IMR-90 (cell line): ENCODE data around the gene GTF3C1. TPM values are rescaled to one million over a fixed set of nuclear protein-coding genes. Genes with fewer than 3 reads are reported as not detected.

Experiments
- ATAC-seq: fragments of 200-7000 bp; cut with Tn5 transposase; 2 replicates; pipeline ENCODE4 v1.9.1; 2020; ENCODE audit warnings: low read depth, mild to moderate bottlenecking, moderate library complexity
- BruUV-seq: library from RNA; stranded (reverse); fragments of 400-500 nt; replicated peaks from 2 replicates; lab custom pipeline; 2021; lab: Mats Ljungman, UMichigan
- CTCF ChIA-PET: fragments of 300-600 bp; formaldehyde crosslinking; extraction: SDS; loops from one replicate; lab custom pipeline; 2021; ENCODE audit warnings: antibody characterized with exemption; lab: Yijun Ruan, JAX
- POLR2A ChIA-PET: fragments of 300-600 bp; sonication (Branson Sonifier 250); formaldehyde crosslinking; loops from one replicate; lab custom pipeline; 2022; ENCODE audit warnings: antibody characterized with exemption; ENCODE audit not compliant: unreplicated experiment; lab: Charles Lee
- DNase-seq: peaks from one replicate; pipeline ENCODE4 v3.0.0; 2013
- H2AFZ ChIP-seq: replicated peaks from 2 replicates; pipeline ENCODE3; 2013; ENCODE audit warnings: low read length, mild to moderate bottlenecking; ENCODE audit not compliant: poor library complexity
- H2AK5ac ChIP-seq: 2 replicates; pipeline ENCODE4 v1.6.1; 2013; ENCODE audit warnings: low read depth, low read length, inconsistent platforms
- H2AK9ac ChIP-seq: replicated peaks from 2 replicates; pipeline ENCODE3; 2013; ENCODE audit warnings: mild to moderate bottlenecking, low read depth, low read length, moderate library complexity; ENCODE audit not compliant: poor library complexity
- H2BK120ac ChIP-seq: 2 replicates; pipeline ENCODE4 v1.6.1; 2013; ENCODE audit warnings: low read depth, low read length, inconsistent platforms
- H2BK15ac ChIP-seq: 3 replicates; pipeline ENCODE4 v1.6.1; 2013; ENCODE audit warnings: low read depth, low read length, inconsistent platforms
- H2BK20ac ChIP-seq: 2 replicates; pipeline ENCODE4 v1.6.1; 2013; ENCODE audit warnings: low read depth, mild to moderate bottlenecking, inconsistent platforms, low read length, moderate library complexity
- H2BK5ac ChIP-seq: 2 replicates; pipeline ENCODE4 v1.6.1; 2013; ENCODE audit warnings: mild to moderate bottlenecking, low read depth, low read length, inconsistent platforms; ENCODE audit not compliant: poor library complexity, severe bottlenecking
- H3K14ac ChIP-seq: replicated peaks from 2 replicates; pipeline ENCODE4 v1.6.1; 2013; ENCODE audit warnings: low read depth, low read length, inconsistent platforms
- H3K18ac ChIP-seq: 2 replicates; pipeline ENCODE4 v1.6.1; 2013; ENCODE audit warnings: low read depth, low read length, control low read depth
- H3K23ac ChIP-seq: 2 replicates; pipeline ENCODE4 v1.6.1; 2013; ENCODE audit warnings: low read depth, low read length, inconsistent platforms
- H3K27ac ChIP-seq: 2 replicates; pipeline ENCODE4 v1.5.1; 2013; ENCODE audit warnings: mild to moderate bottlenecking, control low read depth, low read length; ENCODE audit not compliant: insufficient read depth
- H3K27me3 ChIP-seq: 2 replicates; pipeline ENCODE4 v1.6.1; 2013; ENCODE audit warnings: low read length; ENCODE audit not compliant: control insufficient read depth, insufficient read depth
- H3K36me3 ChIP-seq: 2 replicates; pipeline ENCODE4 v1.6.1; 2013; ENCODE audit warnings: low read length, mixed read lengths; ENCODE audit not compliant: control insufficient read depth, insufficient read depth
- H3K4ac ChIP-seq: 2 replicates; pipeline ENCODE4 v1.6.1; 2013; ENCODE audit warnings: low read depth, low read length, inconsistent platforms
- H3K4me1 ChIP-seq: 2 replicates; pipeline ENCODE4 v1.6.1; 2013; ENCODE audit warnings: low read length, mixed read lengths; ENCODE audit not compliant: control insufficient read depth, insufficient read depth
- H3K4me2 ChIP-seq: 2 replicates; pipeline ENCODE4 v1.6.1; 2013; ENCODE audit warnings: low read depth, mild to moderate bottlenecking, control low read depth, low read length, moderate library complexity
- H3K4me3 ChIP-seq: 2 replicates; pipeline ENCODE4 v1.5.1; 2013; ENCODE audit warnings: low read depth, mild to moderate bottlenecking, control low read depth, low read length, moderate library complexity; ENCODE audit not compliant: insufficient read depth
- H3K56ac ChIP-seq: 2 replicates; pipeline ENCODE4 v1.6.1; 2013; ENCODE audit warnings: low read length, inconsistent platforms; ENCODE audit not compliant: insufficient read depth; ENCODE audit errors: extremely low read depth
- H3K79me1 ChIP-seq, 2 experiments: 2 replicates each; pipeline ENCODE4 v1.6.1; 2013; ENCODE audit warnings: low read length in 2 of 2, inconsistent platforms in 1 of 2, low read depth in 1 of 2
- H3K9ac ChIP-seq: 2 replicates; pipeline ENCODE4 v1.6.1; 2013; ENCODE audit warnings: low read depth, low read length, control low read depth
- H3K9me1 ChIP-seq: 2 replicates; pipeline ENCODE4 v1.6.1; 2013; ENCODE audit warnings: low read length, inconsistent platforms; ENCODE audit not compliant: insufficient read depth
- H3K9me3 ChIP-seq: 2 replicates; pipeline ENCODE4 v1.6.1; 2013; ENCODE audit warnings: low read length; ENCODE audit not compliant: control insufficient read depth, insufficient read depth
- H4K20me1 ChIP-seq: 2 replicates; pipeline ENCODE4 v1.6.1; 2013; ENCODE audit warnings: low read length, inconsistent platforms; ENCODE audit not compliant: insufficient read depth
- H4K5ac ChIP-seq: 2 replicates; pipeline ENCODE4 v1.6.1; 2013; ENCODE audit warnings: mild to moderate bottlenecking, low read depth, low read length, control low read depth
- H4K8ac ChIP-seq, 2 experiments: 2 replicates each; pipeline ENCODE4 v1.6.1; 2013; ENCODE audit warnings: low read depth in 2 of 2, low read length in 2 of 2, control low read depth in 1 of 2, inconsistent platforms in 1 of 2
- H4K91ac ChIP-seq: 2 replicates; pipeline ENCODE4 v1.6.1; 2013; ENCODE audit warnings: low read depth, low read length, inconsistent platforms; ENCODE audit not compliant: insufficient read depth
- BHLHE40 ChIP-seq: fragments of 150-350 bp; IDR thresholded peaks from 2 replicates; pipeline ENCODE4 v1.6.1; 2016; ENCODE audit warnings: mild to moderate bottlenecking, low read depth, low read length
- CEBPB ChIP-seq: IDR thresholded peaks from 2 replicates; pipeline ENCODE4 v1.6.1; 2012; ENCODE audit warnings: low read depth, low read length, improper control_type of control experiment
- CHD1 ChIP-seq: IDR thresholded peaks from 2 replicates; pipeline ENCODE4 v1.6.1; 2012; ENCODE audit warnings: low read depth, low read length, improper control_type of control experiment
- CTCF ChIP-seq: conservative IDR thresholded peaks from 2 replicates; pipeline ENCODE4 v1.5.1; 2012; ENCODE audit warnings: mild to moderate bottlenecking, low read depth, low read length, improper control_type of control experiment
- ELK1 ChIP-seq: fragments of 150-350 bp; IDR thresholded peaks from 2 replicates; pipeline ENCODE4 v1.6.1; 2016; ENCODE audit warnings: low read depth, mild to moderate bottlenecking, low read length, moderate library complexity, borderline replicate concordance
- FOS ChIP-seq: fragments of 150-350 bp; IDR thresholded peaks from 2 replicates; pipeline ENCODE4 v1.6.1; 2016; ENCODE audit warnings: low read depth, low read length
- MAFK ChIP-seq: IDR thresholded peaks from 2 replicates; pipeline ENCODE4 v1.6.1; 2012; ENCODE audit warnings: low read depth, low read length, improper control_type of control experiment
- MAZ ChIP-seq: IDR thresholded peaks from 2 replicates; pipeline ENCODE4 v1.6.1; 2012; ENCODE audit warnings: low read depth, mild to moderate bottlenecking, low read length, improper control_type of control experiment, moderate library complexity, borderline replicate concordance
- MXI1 ChIP-seq: IDR thresholded peaks from 2 replicates; pipeline ENCODE4 v1.6.1; 2012; ENCODE audit warnings: low read depth, mild to moderate bottlenecking, low read length, moderate library complexity, borderline replicate concordance
- NFE2L2 ChIP-seq: fragments of 150-350 bp; IDR thresholded peaks from 2 replicates; pipeline ENCODE4 v1.6.1; 2016; ENCODE audit warnings: low read depth, mild to moderate bottlenecking, low read length
- POLR2A ChIP-seq: IDR thresholded peaks from 2 replicates; pipeline ENCODE4 v1.6.1; 2012; ENCODE audit warnings: mild to moderate bottlenecking, low read depth, low read length
- RAD21 ChIP-seq: IDR thresholded peaks from 2 replicates; pipeline ENCODE4 v1.6.1; 2012; ENCODE audit warnings: low read length, improper control_type of control experiment
- RCOR1 ChIP-seq: IDR thresholded peaks from 2 replicates; pipeline ENCODE4 v1.6.1; 2012; ENCODE audit warnings: mild to moderate bottlenecking, low read length, improper control_type of control experiment; ENCODE audit not compliant: insufficient replicate concordance
- RFX5 ChIP-seq: IDR thresholded peaks from 2 replicates; pipeline ENCODE4 v1.8.0; 2012; ENCODE audit warnings: low read depth, mild to moderate bottlenecking, low read length, moderate library complexity
- SMC3 ChIP-seq: fragments of 150-350 bp; IDR thresholded peaks from 2 replicates; pipeline ENCODE4 v1.6.1; 2016; ENCODE audit warnings: low read depth, mild to moderate bottlenecking, antibody characterized with exemption, low read length, moderate library complexity
- USF2 ChIP-seq: fragments of 150-350 bp; IDR thresholded peaks from 2 replicates; pipeline ENCODE4 v1.6.1; 2017; ENCODE audit warnings: mild to moderate bottlenecking, antibody characterized with exemption, low read length, low read depth
- WGBS, 2 experiments: methylation state at CpG; one replicate each; pipeline versions ENCODE4 v1.1.5 to v1.1.7; 2013; ENCODE audit warnings: missing lambda C conversion rate in 2 of 2; ENCODE audit not compliant: insufficient read length in 1 of 2; ENCODE audit errors: extremely low coverage in 2 of 2; 5-methylcytosine and 5-hydroxymethylcytosine counted together
- dilution Hi-C: fragments of 300-500 bp; cut with HindIII; formaldehyde crosslinking; loops from one replicate; pipeline ENCODE4 v1.14.3; 2018; ENCODE audit warnings: low sequenced_read_pairs; ENCODE audit not compliant: unreplicated experiment
- in situ Hi-C: fragments of 300-500 bp; cut with MboI; formaldehyde crosslinking; loops from 3 replicates; pipeline ENCODE4 v1.14.3; 2019; ENCODE audit warnings: low sequenced_read_pairs, inconsistent platforms, mixed read lengths
- intact Hi-C: fragments of 100-400 bp; cut with micrococcal nuclease; formaldehyde crosslinking; loops from 2 replicates; pipeline ENCODE4 v1.10.0; 2022
- polyA plus RNA-seq, 3 experiments: library from polyadenylated mRNA; depleted of rRNA; stranded (reverse); fragments of >200 nt; gene quantifications; 2 replicates each; pipeline ENCODE4 v1.2.3, GENCODE V29; 2012; ENCODE audit warnings: low replicate concordance in 1 of 3
- total RNA-seq: library from RNA; depleted of rRNA; stranded (reverse); fragments of >200 nt; gene quantifications from 2 replicates; pipeline ENCODE4 v1.2.3, GENCODE V29; 2012

Gene GTF3C1
- total and polyA plus RNA-seq, 2 of the 4 experiments (the other 2 are of a cell fraction) = 50.8 to 68.1 TPM

GRCh38 chr16:27445502-27446175, 104.1 kb downstream of the GTF3C1 start:
- H2AFZ ChIP-seq = no peak overlapping the region
- no TSS peak for BruUV-seq
- H3K9ac ChIP-seq = no peak overlapping the region
- no peak for DNase-seq
- no peak overlapping the region for H2BK5ac ChIP-seq
- no peak overlapping the region for H3K4me3 ChIP-seq
- in situ Hi-C loops (no loop called here), intact Hi-C loops (no loop called here), dilution Hi-C loops (no loop called here)
- TF ChIP-seq CHD1 = no peak
- no peak for TF ChIP-seq CEBPB
- no peak for TF ChIP-seq RCOR1
- no peak for TF ChIP-seq RFX5
- no peak for TF ChIP-seq FOS
- TF ChIP-seq SMC3 = no peak
- TF ChIP-seq ELK1 = no peak
- no peak for TF ChIP-seq USF2
- no peak for TF ChIP-seq BHLHE40
- TF ChIP-seq NFE2L2 = no peak
- TF ChIP-seq MAFK = no peak
- no peak for TF ChIP-seq POLR2A
- TF ChIP-seq RAD21 = no peak
- TF ChIP-seq CTCF = no peak
- TF ChIP-seq MXI1 = no peak
- no peak for TF ChIP-seq MAZ
- H3K27ac ChIP-seq = no peak overlapping the region
- H2BK20ac ChIP-seq = no peak overlapping the region
- no peak overlapping the region for H4K8ac ChIP-seq
- ChIA-PET POLR2A (no interaction called here), CTCF (interaction anchor here (1.0 kb wide), 1 partner anchor 9 kb away, joined by 3 read pairs; no protein-coding TSS in a partner anchor)
- WGBS, 2 experiments = 100% methylated on average over 1 of the region's 12 CpGs; no CpG with 5 or more reads in 1 of the 2 experiments
- no peak for ATAC-seq
- no peak overlapping the region for H2BK15ac ChIP-seq
- no peak overlapping the region for H3K56ac ChIP-seq
- peaks cover 3% of the 10 kb centered on the region for H3K4me1 ChIP-seq
- H3K4ac ChIP-seq = no peak overlapping the region
- no peak overlapping the region for H2AK5ac ChIP-seq
- no peak overlapping the region for H3K23ac ChIP-seq
- H3K14ac ChIP-seq = no peak overlapping the region
- no peak overlapping the region for H4K5ac ChIP-seq
- H3K36me3 ChIP-seq = peaks cover 2% of the 10 kb centered on the region; the same call in 1 of the 2 replicates
- no peak overlapping the region for H3K4me2 ChIP-seq
- no peaks in the 10 kb centered on the region; a peak in 1 of 4 replicates for H3K79me1 ChIP-seq
- H3K9me3 ChIP-seq = peaks cover 11% of the 10 kb centered on the region
- no peaks in the 10 kb centered on the region for H4K20me1 ChIP-seq
- no peaks in the 10 kb centered on the region for H3K27me3 ChIP-seq
- peaks cover 10% of the 10 kb centered on the region; the same call in 1 of the 2 replicates for H3K9me1 ChIP-seq
- H2BK120ac ChIP-seq = no peak overlapping the region
- H3K18ac ChIP-seq = no peak overlapping the region
- H4K91ac ChIP-seq = no peak overlapping the region
- peak overlapping the region; percentile 9 for H2AK9ac ChIP-seq
